Astrocyte of the spinal cord (primary cell): ENCODE data around the gene PCDHAC2.

ENCODE experiments used
- DNase-seq: peaks from one replicate; pipeline ENCODE4 v3.0.0; 2011; ENCODE audit warnings: low read depth, low spot score
- H3K4me3 ChIP-seq: 2 replicates; pipeline ENCODE4 v1.5.1; 2011; ENCODE audit warnings: low read depth, mild to moderate bottlenecking, low read length, moderate library complexity
- CTCF ChIP-seq: IDR thresholded peaks from 2 replicates; pipeline ENCODE4 v1.5.1; 2012; ENCODE audit warnings: low read depth, mild to moderate bottlenecking, low read length, inconsistent platforms
- in situ Hi-C: cut with HindIII; loops from 2 replicates; pipeline ENCODE4 v1.10.0; 2017; ENCODE audit warnings: low sequenced_read_pairs

The PCDHAC2 gene

GRCh38 chr5:140982083-140982716 is 15.9 kb downstream of the PCDHAC2 start:
- in situ Hi-C loops: no loop called here
- no peak for DNase-seq
- no peak for TF ChIP-seq CTCF
- no peak overlapping the region for H3K4me3 ChIP-seq

GRCh38 chr5:140986117-140986521 is 19.8 kb downstream of the PCDHAC2 start:
- no peak overlapping the region for H3K4me3 ChIP-seq
- TF ChIP-seq CTCF: no peak
- DNase-seq: no peak
- in situ Hi-C loops: no loop called here

- H3K4me3 ChIP-seq: no peak overlapping the region
- DNase-seq: no peak
- in situ Hi-C loops: no loop called here
- no peak for TF ChIP-seq CTCF
Measured at GRCh38 chr5:140988100-140988499, 21.8 kb downstream of the PCDHAC2 start.

- no peak for DNase-seq
- no peak for TF ChIP-seq CTCF
- in situ Hi-C loops: no loop called here
- H3K4me3 ChIP-seq: no peak overlapping the region
Measured at GRCh38 chr5:140988608-140989007, 22.3 kb downstream of the PCDHAC2 start.

- in situ Hi-C loops: no loop called here
- no peak for DNase-seq
- H3K4me3 ChIP-seq: no peak overlapping the region
- TF ChIP-seq CTCF: no peak
Measured at GRCh38 chr5:140989254-140990020, 23.2 kb downstream of the PCDHAC2 start.

- in situ Hi-C loops: no loop called here
- no peak for TF ChIP-seq CTCF
Measured at GRCh38 chr5:140992828-140993227, 26.6 kb downstream of the PCDHAC2 start.

More at GRCh38 chr5:140992828-140993227, 26.6 kb downstream of the PCDHAC2 start:
- no peak for DNase-seq
- H3K4me3 ChIP-seq: no peak overlapping the region
